Fibroblast of lung (primary cell): ENCODE measurements around the gene CDKN1B. TPM values are rescaled to one million over a fixed set of nuclear protein-coding genes. Genes with fewer than 3 reads are reported as not detected.

Source experiments
- DNase-seq, 2 donors: peaks; one replicate each; pipeline versions ENCODE4 v3.0.0 to v3.0.0-alpha.2; 2010; ENCODE audit warnings: low read depth in 2 of 2
- H2AFZ ChIP-seq: 2 replicates; pipeline ENCODE4 v1.5.1; 2012; ENCODE audit warnings: low read length, control low read depth, inconsistent platforms
- H3K27ac ChIP-seq: 2 replicates; pipeline ENCODE4 v1.5.1; 2011; ENCODE audit warnings: low read length, control low read depth; ENCODE audit not compliant: insufficient read depth
- H3K27me3 ChIP-seq: 2 replicates; pipeline ENCODE4 v1.5.1; 2011; ENCODE audit warnings: mild to moderate bottlenecking, low read length; ENCODE audit not compliant: control insufficient read depth, insufficient read depth
- H3K36me3 ChIP-seq: 2 replicates; pipeline ENCODE4 v1.5.1; 2011; ENCODE audit warnings: low read length; ENCODE audit not compliant: control insufficient read depth, insufficient read depth
- H3K4me1 ChIP-seq: 2 replicates; pipeline ENCODE4 v1.5.1; 2011; ENCODE audit warnings: low read length; ENCODE audit not compliant: control insufficient read depth, insufficient read depth; ENCODE audit errors: extremely low read depth
- H3K4me2 ChIP-seq: 2 replicates; pipeline ENCODE4 v1.5.1; 2011; ENCODE audit warnings: low read length, control low read depth; ENCODE audit not compliant: insufficient read depth; ENCODE audit errors: extremely low read depth
- H3K4me3 ChIP-seq, 4 experiments: fragments of 200-600 bp in 1 of 4; sonication (generic) in 1 of 4; replicated peaks in 1 of 4; 2 replicates each; pipeline ENCODE4 v1.5.1; 2011 to 2016; ENCODE audit warnings: low read length in 4 of 4, low read depth in 3 of 4, mild to moderate bottlenecking in 3 of 4, control low read depth in 2 of 4, inconsistent platforms in 1 of 4, mixed read lengths in 1 of 4; ENCODE audit not compliant: insufficient read depth in 1 of 4; ENCODE audit errors: control extremely low read depth in 1 of 4
- H3K79me2 ChIP-seq: 2 replicates; pipeline ENCODE4 v1.5.1; 2012; ENCODE audit warnings: mild to moderate bottlenecking, low read length, inconsistent platforms; ENCODE audit not compliant: control insufficient read depth, insufficient read depth
- H3K9ac ChIP-seq: 2 replicates; pipeline ENCODE4 v1.5.1; 2011; ENCODE audit warnings: mild to moderate bottlenecking, low read length, control low read depth; ENCODE audit not compliant: insufficient read depth
- H3K9me3 ChIP-seq: 2 replicates; pipeline ENCODE4 v1.5.1; 2012; ENCODE audit warnings: low read depth, low read length; ENCODE audit not compliant: control insufficient read depth, insufficient read depth
- H4K20me1 ChIP-seq: 2 replicates; pipeline ENCODE4 v1.5.1; 2011; ENCODE audit warnings: low read length; ENCODE audit not compliant: control insufficient read depth, insufficient read depth; ENCODE audit errors: extremely low read depth
- EZH2 ChIP-seq: IDR thresholded peaks from 2 replicates; pipeline ENCODE4 v1.5.1; 2012; ENCODE audit warnings: low read length, control low read depth, mild to moderate bottlenecking; ENCODE audit errors: missing control alignments
- polyA plus RNA-seq, 2 donors: library from polyadenylated mRNA; depleted of rRNA in 1 of 2; stranded (reverse) in 1 of 2; unstranded in 1 of 2; fragments of >200 nt; gene quantifications; 2 replicates each; pipeline ENCODE4 v1.2.1, GENCODE V29; 2011 to 2012; ENCODE audit warnings: missing spikeins in 1 of 2
- total RNA-seq: library from RNA; depleted of rRNA; stranded (reverse); fragments of >200 nt; gene quantifications from 2 replicates; pipeline ENCODE4 v1.2.1, GENCODE V29; 2014
- TF ChIP-seq, protein P1 (sequence below), 2 donors: IDR thresholded peaks in 1 of 2; conservative IDR thresholded peaks in 1 of 2; 1 replicate in 1 of 2; 2 replicates in 1 of 2; pipeline ENCODE4 v1.5.1; 2011 to 2012; ENCODE audit warnings: low read length in 2 of 2, control low read depth in 1 of 2, inconsistent platforms in 1 of 2, low read depth in 1 of 2, mild to moderate bottlenecking in 1 of 2

Gene CDKN1B
- total and polyA plus RNA-seq, 2 donors (not counting 1 experiment from before 2014, with no cell fraction given), result 21.4 to 50.9 TPM

- no peak for DNase-seq
- no peak overlapping the region for H3K9ac ChIP-seq
- no peaks in the 10 kb centered on the region for H4K20me1 ChIP-seq
- H3K79me2 ChIP-seq, result peaks cover 21% of the 10 kb centered on the region
- H3K4me1 ChIP-seq, result no peaks in the 10 kb centered on the region
- H2AFZ ChIP-seq, result peak overlapping the region; percentile 66
- no peaks in the 10 kb centered on the region for H3K9me3 ChIP-seq
- peak overlapping the region; percentile 43 for H3K27ac ChIP-seq
- H3K4me3 ChIP-seq, result peak overlapping the region in 1 of 4 experiments; percentile 14
- no peaks in the 10 kb centered on the region for H3K27me3 ChIP-seq
- no peaks in the 10 kb centered on the region for H3K36me3 ChIP-seq
- TF ChIP-seq, protein P1, sequence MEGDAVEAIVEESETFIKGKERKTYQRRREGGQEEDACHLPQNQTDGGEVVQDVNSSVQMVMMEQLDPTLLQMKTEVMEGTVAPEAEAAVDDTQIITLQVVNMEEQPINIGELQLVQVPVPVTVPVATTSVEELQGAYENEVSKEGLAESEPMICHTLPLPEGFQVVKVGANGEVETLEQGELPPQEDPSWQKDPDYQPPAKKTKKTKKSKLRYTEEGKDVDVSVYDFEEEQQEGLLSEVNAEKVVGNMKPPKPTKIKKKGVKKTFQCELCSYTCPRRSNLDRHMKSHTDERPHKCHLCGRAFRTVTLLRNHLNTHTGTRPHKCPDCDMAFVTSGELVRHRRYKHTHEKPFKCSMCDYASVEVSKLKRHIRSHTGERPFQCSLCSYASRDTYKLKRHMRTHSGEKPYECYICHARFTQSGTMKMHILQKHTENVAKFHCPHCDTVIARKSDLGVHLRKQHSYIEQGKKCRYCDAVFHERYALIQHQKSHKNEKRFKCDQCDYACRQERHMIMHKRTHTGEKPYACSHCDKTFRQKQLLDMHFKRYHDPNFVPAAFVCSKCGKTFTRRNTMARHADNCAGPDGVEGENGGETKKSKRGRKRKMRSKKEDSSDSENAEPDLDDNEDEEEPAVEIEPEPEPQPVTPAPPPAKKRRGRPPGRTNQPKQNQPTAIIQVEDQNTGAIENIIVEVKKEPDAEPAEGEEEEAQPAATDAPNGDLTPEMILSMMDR (conservative IDR thresholded peaks at IDR 0.05 in 1 of 2, IDR thresholded peaks at IDR 0.05 in 1 of 2; ENCODE audit: low read depth in 1 of 2, low read length in 2 of 2), result no peak
- TF ChIP-seq EZH2, result no peak
- peak overlapping the region; percentile 79 for H3K4me2 ChIP-seq
These were observed 24.5 kb downstream of the CDKN1B start for GRCh38 chr12:12741660-12742059.

DNA sequence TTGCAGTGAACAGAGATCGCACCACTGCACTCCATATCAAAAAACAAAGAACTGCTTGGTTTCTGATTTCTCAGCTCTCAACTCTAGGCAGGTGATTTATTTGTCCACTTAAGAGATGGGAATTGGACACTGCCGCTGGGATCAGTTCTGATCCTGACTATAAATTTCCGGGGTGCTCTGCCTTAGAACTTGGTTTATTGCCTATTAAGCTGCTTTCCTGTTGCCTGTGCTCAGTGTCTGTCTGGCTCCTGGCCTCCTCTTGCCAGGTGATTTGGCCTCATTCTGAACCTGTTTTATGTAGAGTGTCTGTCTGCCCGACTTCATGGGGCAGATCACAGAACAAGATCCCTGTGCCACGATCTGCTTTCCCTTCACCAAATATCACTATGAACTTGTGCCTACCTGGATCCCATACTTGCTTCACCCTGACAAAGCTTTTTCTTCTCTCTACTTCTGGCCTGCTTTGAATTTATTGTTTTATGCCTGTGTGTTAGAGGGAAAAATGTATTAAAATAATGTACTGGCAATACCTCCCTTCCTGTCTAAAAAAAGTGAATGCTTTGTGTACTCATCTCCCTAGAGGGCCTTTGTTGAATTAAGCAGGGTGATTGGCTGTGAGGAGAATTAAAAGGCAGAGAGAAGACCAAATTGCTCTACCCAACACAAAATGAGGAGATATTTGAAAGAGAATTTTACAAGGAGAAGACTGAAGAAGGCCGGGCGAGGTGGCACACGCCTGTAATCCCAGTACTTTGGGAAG is 27.6 kb downstream of the CDKN1B start:
- no peak overlapping the region for H3K27ac ChIP-seq
- TF ChIP-seq, protein P1 (conservative IDR thresholded peaks at IDR 0.05 in 1 of 2, IDR thresholded peaks at IDR 0.05 in 1 of 2; ENCODE audit: low read depth in 1 of 2, low read length in 2 of 2), result no peak
- TF ChIP-seq EZH2, result no peak
- H3K9me3 ChIP-seq, result no peaks in the 10 kb centered on the region
- H3K79me2 ChIP-seq, result peaks cover 6% of the 10 kb centered on the region
- peaks cover 4% of the 10 kb centered on the region for H3K4me1 ChIP-seq
- no peak overlapping the region for H3K9ac ChIP-seq
- no peaks in the 10 kb centered on the region for H4K20me1 ChIP-seq
- H2AFZ ChIP-seq, result no peak overlapping the region
- H3K36me3 ChIP-seq, result no peaks in the 10 kb centered on the region
- no peaks in the 10 kb centered on the region for H3K27me3 ChIP-seq
- DNase-seq, result no peak
- no peak overlapping the region for H3K4me3 ChIP-seq
- no peak overlapping the region for H3K4me2 ChIP-seq

GRCh38 chr12:12745576-12746211 is 28.5 kb downstream of the CDKN1B start:
- DNase-seq, result peak in 1 of 2 donors; percentile 59
- no peaks in the 10 kb centered on the region for H3K9me3 ChIP-seq
- no peak overlapping the region for H3K9ac ChIP-seq
- no peaks in the 10 kb centered on the region for H3K27me3 ChIP-seq
- H3K4me3 ChIP-seq, result no peak overlapping the region
- H3K79me2 ChIP-seq, result peaks cover 3% of the 10 kb centered on the region
- H3K4me1 ChIP-seq, result peaks cover 4% of the 10 kb centered on the region
- no peak overlapping the region for H2AFZ ChIP-seq
- H4K20me1 ChIP-seq, result no peaks in the 10 kb centered on the region
- TF ChIP-seq, protein P1 (conservative IDR thresholded peaks at IDR 0.05 in 1 of 2, IDR thresholded peaks at IDR 0.05 in 1 of 2; ENCODE audit: low read depth in 1 of 2, low read length in 2 of 2), result no peak
- no peak for TF ChIP-seq EZH2
- no peak overlapping the region for H3K4me2 ChIP-seq
- no peaks in the 10 kb centered on the region for H3K36me3 ChIP-seq
- no peak overlapping the region for H3K27ac ChIP-seq
